Activated naive CD8-positive, alpha-beta T cell treated with anti-CD3 and anti-CD28 coated beads, Interleukin-2, amount 50 U/mL, for 24 hours (primary cell): ENCODE data around the gene PSTPIP2.
A peak's percentile ranks its signal among the peaks of the same experiment; 100 is the strongest.

Experiments
- ATAC-seq: fragments of 150-1000 bp; cut with Tn5 transposase; one replicate; pipeline ENCODE4 v1.10.0; 2021
- DNase-seq: peaks from one replicate; pipeline ENCODE4 v3.0.0; 2021
- H3K27ac Mint-ChIP-seq: one replicate; pipeline ENCODE4 v1.8.0; 2021; ENCODE audit warnings: mild to moderate bottlenecking, mixed read lengths
- H3K27me3 Mint-ChIP-seq: one replicate; pipeline ENCODE4 v1.8.0; 2021; ENCODE audit warnings: mixed read lengths
- H3K36me3 Mint-ChIP-seq: one replicate; pipeline ENCODE4 v1.8.0; 2021; ENCODE audit warnings: low read depth, mixed read lengths
- H3K4me1 Mint-ChIP-seq: one replicate; pipeline ENCODE4 v1.8.0; 2021; ENCODE audit warnings: mixed read lengths
- H3K4me3 Mint-ChIP-seq: one replicate; pipeline ENCODE4 v1.8.0; 2021; ENCODE audit warnings: mild to moderate bottlenecking, moderate library complexity, mixed read lengths
- H3K9me3 Mint-ChIP-seq: one replicate; pipeline ENCODE4 v1.8.0; 2021; ENCODE audit warnings: mixed read lengths

Gene PSTPIP2

GRCh38 chr18:46080156-46080555, 8.1 kb upstream of the PSTPIP2 start:
- peaks cover 40% of the 10 kb centered on the region for H3K36me3 Mint-ChIP-seq
- DNase-seq (no peak), ATAC-seq (no peak)
- H3K9me3 Mint-ChIP-seq, result no peaks in the 10 kb centered on the region
- H3K4me1 Mint-ChIP-seq, result no peaks in the 10 kb centered on the region
- no peak overlapping the region for H3K27ac Mint-ChIP-seq
- H3K4me3 Mint-ChIP-seq, result no peak overlapping the region
- no peaks in the 10 kb centered on the region for H3K27me3 Mint-ChIP-seq

DNA sequence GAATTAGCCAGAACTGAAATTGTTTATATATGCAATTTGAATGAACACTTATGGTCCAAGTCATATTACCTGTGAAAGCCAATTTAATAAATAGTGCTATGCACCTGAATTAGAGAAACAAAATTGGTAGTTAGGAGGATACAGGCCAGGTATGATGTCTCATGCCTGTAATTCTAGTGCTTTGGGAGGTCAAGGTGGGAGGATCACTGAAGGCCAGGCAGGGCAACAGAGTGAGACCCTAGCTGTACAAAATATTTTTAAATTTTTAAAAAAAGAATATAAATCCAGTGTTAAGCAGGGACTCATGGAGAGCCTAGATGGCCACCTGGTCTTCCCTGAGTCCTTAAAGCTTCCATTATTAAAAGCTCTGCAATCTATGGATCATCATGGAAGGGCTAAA, 7.3 kb upstream of the PSTPIP2 start:
- DNase-seq, result no peak
- Mint-ChIP-seq H3K4me3 (no peak overlapping the region), H3K4me1 (no peaks in the 10 kb centered on the region), H3K27me3 (no peaks in the 10 kb centered on the region), H3K36me3 (peaks cover 32% of the 10 kb centered on the region), H3K9me3 (no peaks in the 10 kb centered on the region), H3K27ac (no peak overlapping the region)
- ATAC-seq, result no peak

- H3K27me3 Mint-ChIP-seq, result peaks cover 2% of the 10 kb centered on the region
- peak; percentile 64 for DNase-seq
- ATAC-seq, result peak; percentile 52
- peaks cover 8% of the 10 kb centered on the region for H3K36me3 Mint-ChIP-seq
- H3K27ac Mint-ChIP-seq, result peak overlapping the region; percentile 53
- peak overlapping the region; percentile 82 for H3K4me3 Mint-ChIP-seq
- peaks cover 42% of the 10 kb centered on the region for H3K4me1 Mint-ChIP-seq
- no peaks in the 10 kb centered on the region for H3K9me3 Mint-ChIP-seq
Measured at GRCh38 chr18:46073474-46074331, 1.6 kb upstream of the PSTPIP2 start.

DNA sequence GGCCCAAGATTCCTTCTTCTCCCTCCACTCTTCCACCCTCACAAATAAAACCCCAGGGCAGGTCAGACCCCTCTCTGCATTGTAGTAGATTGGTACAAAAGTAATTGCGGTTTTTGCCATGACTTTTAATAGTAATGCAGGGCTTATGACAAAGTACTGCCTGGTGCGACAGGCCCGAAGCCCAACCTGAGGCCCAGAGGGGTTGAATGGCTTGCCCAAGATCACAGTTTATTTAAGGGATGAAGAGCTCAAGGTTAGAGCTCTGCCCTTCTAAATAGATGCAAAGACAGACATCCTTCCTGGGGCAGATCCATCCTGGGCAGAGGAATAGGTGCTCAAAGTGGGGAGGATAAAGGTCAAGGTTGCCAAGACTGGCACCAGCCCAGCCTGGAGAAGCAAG, 899 bp upstream of the PSTPIP2 start:
- Mint-ChIP-seq H3K27ac (peak overlapping the region; percentile 70), H3K27me3 (peaks cover 2% of the 10 kb centered on the region), H3K4me3 (peak overlapping the region; percentile 82), H3K9me3 (no peaks in the 10 kb centered on the region), H3K4me1 (peaks cover 45% of the 10 kb centered on the region), H3K36me3 (peaks cover 7% of the 10 kb centered on the region)
- DNase-seq, result no peak
- ATAC-seq, result no peak

GRCh38 chr18:46072376-46072867, 362 bp upstream of the PSTPIP2 start:
- peaks cover 2% of the 10 kb centered on the region for H3K27me3 Mint-ChIP-seq
- H3K27ac Mint-ChIP-seq, result peak overlapping the region; percentile 70
- H3K36me3 Mint-ChIP-seq, result peaks cover 7% of the 10 kb centered on the region
- DNase-seq (no peak), ATAC-seq (no peak)
- peaks cover 45% of the 10 kb centered on the region for H3K4me1 Mint-ChIP-seq
- peak overlapping the region; percentile 82 for H3K4me3 Mint-ChIP-seq
- no peaks in the 10 kb centered on the region for H3K9me3 Mint-ChIP-seq

DNA sequence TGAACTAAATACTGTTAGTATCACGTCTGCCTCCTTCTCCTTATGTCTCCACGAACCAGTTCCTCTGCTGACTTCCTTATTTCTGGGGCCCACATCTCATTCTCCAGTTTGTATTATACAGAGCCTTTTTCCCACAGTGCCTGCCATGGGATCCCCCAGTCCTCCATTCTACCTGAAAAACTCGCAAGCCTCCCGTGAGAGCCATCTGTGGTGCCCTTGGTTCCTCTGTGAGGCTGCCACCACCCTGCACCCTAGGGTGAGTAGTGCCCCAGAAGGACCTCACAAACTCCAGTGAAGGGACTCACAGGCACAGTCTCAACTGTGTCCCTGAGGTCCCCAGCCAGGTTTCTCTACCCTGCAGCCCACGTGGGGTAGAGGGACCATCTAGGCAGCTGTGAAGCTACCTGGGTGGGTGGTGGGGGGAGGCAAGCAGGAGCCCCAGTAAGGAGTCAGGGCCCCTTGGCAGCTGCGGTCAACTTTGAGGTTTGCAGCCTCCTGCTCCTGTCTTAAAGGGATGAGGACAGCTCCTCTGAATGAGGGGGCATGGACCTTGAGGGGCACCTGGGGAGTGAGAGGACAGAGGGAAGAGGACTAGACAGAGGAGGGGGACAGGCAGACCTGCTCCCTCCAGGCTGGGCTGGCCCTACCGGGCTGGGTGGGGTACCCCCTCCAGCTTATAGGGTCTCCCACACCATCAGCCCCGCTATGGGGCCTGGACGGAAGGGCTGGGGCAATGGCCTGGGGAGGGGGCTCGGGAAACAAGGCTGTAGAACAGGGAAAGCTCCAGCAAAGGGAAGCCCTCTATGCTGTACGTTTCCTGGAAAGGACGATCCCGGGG, 1.0 kb downstream of the PSTPIP2 start:
- ATAC-seq (peak; percentile 33), DNase-seq (peak; percentile 30)
- Mint-ChIP-seq H3K9me3 (no peaks in the 10 kb centered on the region), H3K36me3 (peaks cover 7% of the 10 kb centered on the region), H3K4me3 (peak overlapping the region; percentile 82), H3K27ac (peak overlapping the region; percentile 81), H3K4me1 (peaks cover 45% of the 10 kb centered on the region), H3K27me3 (peaks cover 2% of the 10 kb centered on the region)

DNA sequence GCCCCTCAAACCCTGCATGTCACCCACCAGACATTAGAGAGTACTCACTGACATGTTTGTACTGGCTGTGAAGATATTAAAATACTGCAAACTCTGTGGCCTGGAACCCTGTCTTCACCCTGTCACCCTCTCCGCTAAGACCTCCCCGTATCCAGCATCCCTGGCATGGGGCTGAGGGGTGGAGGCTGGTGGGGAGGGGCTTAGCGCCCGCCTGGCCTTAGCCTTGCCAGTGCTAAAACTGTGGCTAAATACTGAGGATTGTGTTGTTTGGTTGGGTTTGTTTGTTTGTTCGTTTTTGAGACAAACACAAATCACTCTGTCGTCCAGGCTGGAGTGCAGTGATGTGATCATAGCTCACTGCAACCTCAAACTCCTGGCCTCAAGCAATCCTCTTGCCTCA, 1.8 kb downstream of the PSTPIP2 start:
- H3K9me3 Mint-ChIP-seq, result no peaks in the 10 kb centered on the region
- H3K27ac Mint-ChIP-seq, result no peak overlapping the region
- ATAC-seq, result no peak
- H3K27me3 Mint-ChIP-seq, result peaks cover 2% of the 10 kb centered on the region
- H3K4me3 Mint-ChIP-seq, result peak overlapping the region; percentile 82
- peaks cover 45% of the 10 kb centered on the region for H3K4me1 Mint-ChIP-seq
- DNase-seq, result no peak
- peaks cover 7% of the 10 kb centered on the region for H3K36me3 Mint-ChIP-seq

- Mint-ChIP-seq H3K27ac (peak overlapping the region; percentile 2), H3K4me1 (peaks cover 48% of the 10 kb centered on the region), H3K4me3 (peak overlapping the region; percentile 10), H3K27me3 (peaks cover 2% of the 10 kb centered on the region), H3K36me3 (peaks cover 7% of the 10 kb centered on the region), H3K9me3 (no peaks in the 10 kb centered on the region)
- DNase-seq, result no peak
- no peak for ATAC-seq
Measured at GRCh38 chr18:46069524-46069923, 2.5 kb downstream of the PSTPIP2 start.

DNA sequence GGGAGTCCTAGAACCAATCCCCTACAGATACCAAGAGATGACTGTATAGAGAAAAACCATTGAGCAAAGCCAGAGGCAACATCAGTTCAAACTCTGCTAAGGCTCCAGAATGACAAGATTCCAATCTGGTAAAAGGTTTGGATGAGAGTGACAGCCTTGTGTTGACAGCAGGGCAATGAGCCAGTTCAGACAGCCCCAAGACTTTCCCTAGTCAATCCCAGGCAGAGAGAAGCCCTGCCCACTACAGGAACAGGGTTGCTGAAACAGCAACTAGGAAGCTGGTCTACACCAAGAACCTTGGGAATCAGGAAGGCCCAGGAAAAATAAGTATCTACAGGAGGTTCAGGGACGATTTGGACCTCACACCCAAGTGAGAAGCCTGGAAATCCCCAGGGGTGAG, 3.3 kb downstream of the PSTPIP2 start:
- H3K27ac Mint-ChIP-seq, result peak overlapping the region; percentile 6
- H3K4me3 Mint-ChIP-seq, result no peak overlapping the region
- H3K9me3 Mint-ChIP-seq, result no peaks in the 10 kb centered on the region
- H3K36me3 Mint-ChIP-seq, result peaks cover 7% of the 10 kb centered on the region
- H3K27me3 Mint-ChIP-seq, result peaks cover 2% of the 10 kb centered on the region
- DNase-seq (no peak), ATAC-seq (no peak)
- H3K4me1 Mint-ChIP-seq, result peaks cover 48% of the 10 kb centered on the region

DNA sequence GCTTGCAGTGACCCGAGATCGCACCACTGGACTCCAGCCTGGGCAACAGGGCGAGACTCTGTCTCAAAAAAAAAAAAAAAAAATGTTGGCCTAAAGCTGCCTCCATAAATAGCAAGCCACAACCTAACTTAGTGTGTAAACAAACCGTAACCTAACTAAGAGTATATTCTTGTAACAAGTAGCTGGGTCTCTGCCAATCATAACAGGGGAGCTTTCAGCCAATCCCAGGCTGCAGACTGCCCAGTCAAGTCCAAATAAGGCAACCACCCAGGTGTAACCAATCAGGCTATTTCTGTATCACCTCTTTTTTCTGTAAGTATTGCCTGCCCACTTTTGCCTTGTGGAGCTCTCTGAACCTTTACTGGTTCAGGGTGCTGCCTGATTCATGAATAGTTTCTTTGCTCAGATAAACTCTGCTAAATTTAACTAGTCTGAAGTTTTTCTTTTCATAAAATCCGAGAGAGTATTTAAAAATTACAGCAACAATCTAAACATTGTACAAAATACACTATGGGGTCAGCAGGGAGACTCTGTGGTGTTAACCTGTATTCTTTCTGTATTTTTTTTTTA, 4.5 kb downstream of the PSTPIP2 start:
- Mint-ChIP-seq H3K27me3 (peaks cover 2% of the 10 kb centered on the region), H3K4me1 (peaks cover 40% of the 10 kb centered on the region), H3K9me3 (no peaks in the 10 kb centered on the region), H3K36me3 (peaks cover 7% of the 10 kb centered on the region), H3K4me3 (no peak overlapping the region), H3K27ac (no peak overlapping the region)
- DNase-seq, result no peak
- ATAC-seq, result no peak

- peaks cover 17% of the 10 kb centered on the region for H3K4me1 Mint-ChIP-seq
- no peak for DNase-seq
- H3K9me3 Mint-ChIP-seq, result no peaks in the 10 kb centered on the region
- H3K27me3 Mint-ChIP-seq, result no peaks in the 10 kb centered on the region
- H3K36me3 Mint-ChIP-seq, result no peaks in the 10 kb centered on the region
- H3K27ac Mint-ChIP-seq, result no peak overlapping the region
- no peak for ATAC-seq
- H3K4me3 Mint-ChIP-seq, result no peak overlapping the region
Measured at GRCh38 chr18:46062781-46063180, 9.3 kb downstream of the PSTPIP2 start.

- H3K9me3 Mint-ChIP-seq, result no peaks in the 10 kb centered on the region
- no peak for ATAC-seq
- H3K36me3 Mint-ChIP-seq, result no peaks in the 10 kb centered on the region
- peaks cover 17% of the 10 kb centered on the region for H3K4me1 Mint-ChIP-seq
- no peak overlapping the region for H3K27ac Mint-ChIP-seq
- DNase-seq, result no peak
- no peak overlapping the region for H3K4me3 Mint-ChIP-seq
- no peaks in the 10 kb centered on the region for H3K27me3 Mint-ChIP-seq
Measured at GRCh38 chr18:46061796-46062195, 10.3 kb downstream of the PSTPIP2 start.

DNA sequence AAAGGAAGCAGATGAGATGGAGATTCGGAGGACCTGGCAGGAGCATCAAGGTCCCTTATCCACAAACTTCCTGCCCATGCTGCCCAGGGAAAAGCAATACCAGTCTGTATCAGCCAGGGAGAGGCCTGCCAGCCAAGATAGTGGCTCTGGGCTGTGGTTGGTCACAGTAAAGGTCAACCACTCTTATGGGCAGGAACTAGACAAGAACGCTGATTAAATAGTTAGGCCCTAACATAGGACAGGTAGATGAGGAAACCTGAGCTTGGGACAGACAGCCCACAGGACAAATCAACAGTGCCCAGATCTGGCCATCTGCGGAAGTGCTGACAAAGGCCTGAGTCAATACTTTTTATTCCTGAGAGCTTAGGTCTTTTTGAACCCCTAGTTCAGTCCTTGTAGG, 10.7 kb downstream of the PSTPIP2 start:
- no peak overlapping the region for H3K4me3 Mint-ChIP-seq
- H3K36me3 Mint-ChIP-seq, result no peaks in the 10 kb centered on the region
- no peaks in the 10 kb centered on the region for H3K9me3 Mint-ChIP-seq
- H3K27ac Mint-ChIP-seq, result no peak overlapping the region
- DNase-seq (no peak), ATAC-seq (no peak)
- H3K27me3 Mint-ChIP-seq, result no peaks in the 10 kb centered on the region
- H3K4me1 Mint-ChIP-seq, result peaks cover 19% of the 10 kb centered on the region

- H3K27me3 Mint-ChIP-seq, result no peaks in the 10 kb centered on the region
- ATAC-seq, result no peak
- no peaks in the 10 kb centered on the region for H3K9me3 Mint-ChIP-seq
- peaks cover 28% of the 10 kb centered on the region for H3K4me1 Mint-ChIP-seq
- H3K4me3 Mint-ChIP-seq, result no peak overlapping the region
- no peak for DNase-seq
- H3K27ac Mint-ChIP-seq, result no peak overlapping the region
- no peaks in the 10 kb centered on the region for H3K36me3 Mint-ChIP-seq
Measured at GRCh38 chr18:46060359-46060841, 11.7 kb downstream of the PSTPIP2 start.
